H1 (cell line): ENCODE results near the gene BRD1. TPM values are rescaled to one million over a fixed set of nuclear protein-coding genes. Genes with fewer than 3 reads are reported as not detected.

Experiments
- ASH2L ChIP-seq: fragments of 200-600, 300-600 bp; sonication (generic); IDR thresholded peaks from one replicate; pipeline ENCODE4 v1.7.1; 2017; ENCODE audit warnings: low read length
- CHD2 ChIP-seq: IDR thresholded peaks from 2 replicates; pipeline ENCODE4 v1.6.1; 2012; ENCODE audit warnings: low read length, improper control_type of control experiment
- GABPA ChIP-seq: IDR thresholded peaks from 2 replicates; pipeline ENCODE4 v1.6.1; 2011; ENCODE audit warnings: mild to moderate bottlenecking, low read length, moderate library complexity, borderline replicate concordance; ENCODE audit not compliant: insufficient read depth
- JUN ChIP-seq: IDR thresholded peaks from 2 replicates; pipeline ENCODE4 v1.6.1; 2011; ENCODE audit warnings: low read depth, mild to moderate bottlenecking, improper control_type of control experiment, low read length
- RFX5 ChIP-seq: IDR thresholded peaks from 2 replicates; pipeline ENCODE4 v1.6.1; 2011; ENCODE audit warnings: low read depth, low read length, improper control_type of control experiment, borderline replicate concordance
- SIN3A ChIP-seq, 2 experiments: IDR thresholded peaks in 1 of 2; conservative IDR thresholded peaks in 1 of 2; 2 replicates each; pipeline ENCODE4 v1.6.1; 2011 to 2012; ENCODE audit warnings: low read length in 2 of 2, improper control_type of control experiment in 1 of 2, low read depth in 1 of 2, mild to moderate bottlenecking in 1 of 2
- SRF ChIP-seq: IDR thresholded peaks from 2 replicates; pipeline ENCODE4 v1.6.1; 2011; ENCODE audit warnings: mild to moderate bottlenecking, low read depth, low read length, moderate library complexity
- TCF12 ChIP-seq: IDR thresholded peaks from 2 replicates; pipeline ENCODE4 v1.6.1; 2011; ENCODE audit warnings: low read depth, mild to moderate bottlenecking, low read length
- polyA plus RNA-seq, 7 experiments: library from polyadenylated mRNA; depleted of rRNA in 3 of 7; stranded (reverse) in 5 of 7; unstranded in 2 of 7; fragments of >200 nt in 5 of 7; fragments of 200-250 nt in 2 of 7; gene quantifications; 1 replicate in 5 of 7; 2 replicates in 1 of 7; 4 replicates in 1 of 7; pipeline versions ENCODE4 v1.2.1 to v1.2.3, GENCODE V29; 2011 to 2013; ENCODE audit warnings: missing spikeins in 2 of 7, mixed read lengths in 2 of 7
- total RNA-seq: library from RNA; stranded (reverse); fragmentation: NEBNext Ultra II Directional; extraction: Animal tissue kit (Norgen Biotek cat#: 25700); gene quantifications from 2 replicates; pipeline ENCODE4 v1.2.1, GENCODE V29; 2021
- TF ChIP-seq, protein P1 (sequence below): IDR thresholded peaks from 2 replicates; pipeline ENCODE4 v1.6.1; 2012; ENCODE audit warnings: low read length, inconsistent platforms

Gene BRD1
- total and polyA plus RNA-seq, 2 of the 8 experiments (the other 6 are each of a cell fraction or from before 2014, with no cell fraction given) = 6.8 to 34.0 TPM

DNA sequence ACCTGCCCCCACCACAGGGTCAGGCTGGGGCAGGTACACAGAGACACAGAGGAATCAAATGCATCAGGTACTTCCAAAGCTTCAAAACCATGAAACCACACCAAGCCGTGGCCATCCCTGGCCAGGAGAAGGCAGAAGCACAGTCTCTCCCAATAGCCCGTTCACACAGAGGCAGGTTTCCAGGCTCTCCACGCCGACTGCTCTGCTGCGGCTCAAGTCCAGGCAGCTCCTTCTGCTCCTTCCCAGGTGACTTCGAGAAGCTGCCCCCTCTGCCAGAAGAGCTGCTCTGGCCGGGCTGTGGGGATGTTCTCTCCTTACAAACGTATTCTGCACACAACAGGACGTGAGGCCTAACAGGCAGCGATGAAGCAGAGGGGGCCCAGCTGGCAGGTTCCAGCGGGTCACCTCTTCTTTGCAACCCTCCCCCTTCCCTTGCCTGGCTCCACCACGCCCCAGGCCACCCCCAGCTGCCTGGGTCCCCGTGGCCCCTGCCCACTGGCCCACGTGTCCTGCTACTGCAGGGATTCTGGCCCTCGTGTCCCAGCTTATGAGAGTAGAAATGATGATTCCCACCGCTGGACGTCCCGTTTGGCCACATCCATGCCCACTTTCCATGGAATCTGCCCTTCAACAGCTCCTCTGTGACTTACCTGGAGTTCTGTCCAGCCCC, 26.1 kb downstream of the BRD1 start (continued):
- TF ChIP-seq RFX5 (no peak), ASH2L (no peak), SRF (no peak), TCF12 (no peak), JUN (no peak), CHD2 (no peak), SIN3A (conservative IDR thresholded peaks at IDR 0.05 in 1 of 2, IDR thresholded peaks at IDR 0.05 in 1 of 2; ENCODE audit: low read depth in 1 of 2, low read length in 2 of 2) (no peak), GABPA (no peak)
- TF ChIP-seq, protein P1, sequence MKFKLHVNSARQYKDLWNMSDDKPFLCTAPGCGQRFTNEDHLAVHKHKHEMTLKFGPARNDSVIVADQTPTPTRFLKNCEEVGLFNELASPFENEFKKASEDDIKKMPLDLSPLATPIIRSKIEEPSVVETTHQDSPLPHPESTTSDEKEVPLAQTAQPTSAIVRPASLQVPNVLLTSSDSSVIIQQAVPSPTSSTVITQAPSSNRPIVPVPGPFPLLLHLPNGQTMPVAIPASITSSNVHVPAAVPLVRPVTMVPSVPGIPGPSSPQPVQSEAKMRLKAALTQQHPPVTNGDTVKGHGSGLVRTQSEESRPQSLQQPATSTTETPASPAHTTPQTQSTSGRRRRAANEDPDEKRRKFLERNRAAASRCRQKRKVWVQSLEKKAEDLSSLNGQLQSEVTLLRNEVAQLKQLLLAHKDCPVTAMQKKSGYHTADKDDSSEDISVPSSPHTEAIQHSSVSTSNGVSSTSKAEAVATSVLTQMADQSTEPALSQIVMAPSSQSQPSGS = no peak
